AG10803 (cell line): ENCODE data around the gene FAM229A.

Experiments
- DNase-seq: peaks from one replicate; pipeline ENCODE4 v3.0.0; 2010; ENCODE audit warnings: low read depth
- H3K4me3 ChIP-seq: 2 replicates; pipeline ENCODE4 v1.5.1; 2011; ENCODE audit warnings: mild to moderate bottlenecking, low read length, control low read depth
- TF ChIP-seq, protein P1 (sequence below): conservative IDR thresholded peaks from 2 replicates; pipeline ENCODE4 v1.5.1; 2011; ENCODE audit warnings: mild to moderate bottlenecking, low read length, control low read depth, inconsistent platforms

Gene FAM229A, protein sequence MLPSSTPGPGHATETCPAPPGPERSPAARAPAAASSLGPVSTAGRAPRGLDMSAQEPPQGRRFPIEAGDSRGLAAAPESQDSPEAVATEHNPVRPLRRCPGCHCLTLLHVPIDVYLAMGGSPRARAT

DNA sequence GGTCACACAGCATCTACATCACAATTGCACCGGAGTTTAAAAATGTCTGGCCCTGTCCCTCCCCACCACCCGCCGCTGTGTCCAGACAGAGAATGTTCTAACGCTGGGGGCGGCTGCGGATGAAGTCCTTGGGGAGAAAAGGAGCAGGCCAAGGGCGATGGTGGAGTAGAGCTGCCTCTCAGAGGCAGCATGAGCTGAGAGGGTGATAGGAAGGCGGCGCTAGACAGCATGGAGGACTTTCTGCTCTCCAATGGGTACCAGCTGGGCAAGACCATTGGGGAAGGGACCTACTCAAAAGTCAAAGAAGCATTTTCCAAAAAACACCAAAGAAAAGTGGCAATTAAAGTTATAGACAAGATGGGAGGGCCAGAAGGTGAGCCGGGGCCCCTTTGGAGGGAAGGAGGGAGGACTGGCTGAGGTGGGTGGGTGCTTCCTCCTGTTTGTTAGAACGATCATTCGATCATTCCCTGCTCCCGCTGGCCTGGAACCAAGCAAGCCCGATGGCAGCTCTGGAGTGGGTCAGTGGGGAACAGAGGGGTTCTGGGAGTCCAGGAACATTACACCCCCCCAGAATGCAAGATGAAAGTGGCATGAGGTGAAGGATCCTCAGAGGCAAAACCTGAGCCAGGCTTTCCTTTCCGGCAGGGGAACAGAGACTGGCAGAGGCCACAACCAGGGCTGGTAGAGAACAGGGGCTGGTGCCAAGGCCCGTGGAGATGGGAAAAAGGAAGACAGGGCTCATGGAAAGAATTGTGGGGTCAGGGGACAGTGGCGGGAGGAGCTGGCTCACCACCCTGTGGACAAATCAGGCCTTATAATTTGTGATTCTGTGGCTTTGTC is at the start of gene FAM229A, which contains the start of gene TSSK3:
Gene FAM229A, minus strand, starts transcription at position 12 of the 840 bp plus-strand sequence. CDS start 394 bp downstream, outside the sequence.
Gene TSSK3, plus strand, starts transcription at position 66 of the 840 bp plus-strand sequence. Its CDS starts 163 bp downstream, at position 229.
- TF ChIP-seq, protein P1, sequence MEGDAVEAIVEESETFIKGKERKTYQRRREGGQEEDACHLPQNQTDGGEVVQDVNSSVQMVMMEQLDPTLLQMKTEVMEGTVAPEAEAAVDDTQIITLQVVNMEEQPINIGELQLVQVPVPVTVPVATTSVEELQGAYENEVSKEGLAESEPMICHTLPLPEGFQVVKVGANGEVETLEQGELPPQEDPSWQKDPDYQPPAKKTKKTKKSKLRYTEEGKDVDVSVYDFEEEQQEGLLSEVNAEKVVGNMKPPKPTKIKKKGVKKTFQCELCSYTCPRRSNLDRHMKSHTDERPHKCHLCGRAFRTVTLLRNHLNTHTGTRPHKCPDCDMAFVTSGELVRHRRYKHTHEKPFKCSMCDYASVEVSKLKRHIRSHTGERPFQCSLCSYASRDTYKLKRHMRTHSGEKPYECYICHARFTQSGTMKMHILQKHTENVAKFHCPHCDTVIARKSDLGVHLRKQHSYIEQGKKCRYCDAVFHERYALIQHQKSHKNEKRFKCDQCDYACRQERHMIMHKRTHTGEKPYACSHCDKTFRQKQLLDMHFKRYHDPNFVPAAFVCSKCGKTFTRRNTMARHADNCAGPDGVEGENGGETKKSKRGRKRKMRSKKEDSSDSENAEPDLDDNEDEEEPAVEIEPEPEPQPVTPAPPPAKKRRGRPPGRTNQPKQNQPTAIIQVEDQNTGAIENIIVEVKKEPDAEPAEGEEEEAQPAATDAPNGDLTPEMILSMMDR = no peak
- H3K4me3 ChIP-seq = peak within 1 kb of the TSS; percentile 35
- DNase-seq = no peak

DNA sequence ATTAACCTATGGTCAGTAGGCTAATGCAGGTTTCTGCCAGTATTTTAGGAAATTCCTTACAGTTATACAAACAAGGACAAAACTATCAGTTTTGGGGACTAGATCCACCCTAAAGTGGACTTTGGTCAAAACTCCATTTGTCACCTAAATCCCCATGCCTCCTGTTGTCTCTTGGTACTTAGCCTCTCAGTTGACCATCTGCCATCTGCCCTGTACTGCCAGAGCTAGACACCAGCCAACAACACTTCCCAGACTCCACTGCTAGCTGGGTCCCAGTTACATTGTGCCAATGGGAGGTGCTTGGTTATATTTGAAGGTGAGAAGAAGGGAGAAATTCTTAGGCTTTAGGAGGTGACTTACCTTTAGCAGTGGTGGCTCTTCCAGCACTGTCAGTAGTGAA is 49.0 kb upstream of the FAM229A start:
- TF ChIP-seq, protein P1 = no peak
- DNase-seq = no peak
- H3K4me3 ChIP-seq = no peak overlapping the region

DNA sequence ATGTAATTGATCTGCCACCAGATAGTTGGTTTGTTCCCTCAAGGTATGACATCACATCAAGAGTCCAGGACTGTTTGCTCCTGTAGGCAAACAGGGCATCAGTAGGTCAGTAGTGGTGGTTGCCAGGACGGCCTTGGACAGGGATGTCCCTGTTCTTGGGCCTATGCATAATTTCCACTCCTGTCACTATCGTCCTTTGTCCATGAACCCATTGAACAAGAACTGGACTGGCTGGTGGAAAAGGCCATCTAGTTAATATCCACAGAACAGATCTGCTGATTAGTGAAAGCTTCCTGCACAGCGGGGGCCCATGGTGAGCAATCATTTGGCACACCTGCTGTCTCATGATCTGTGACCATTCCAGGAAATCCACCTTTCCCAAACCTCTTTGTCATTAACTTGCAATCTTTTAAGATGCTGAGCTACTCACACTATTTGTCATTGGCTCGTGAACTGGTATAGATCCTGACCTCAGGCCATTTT is 44.4 kb upstream of the FAM229A start:
- no peak overlapping the region for H3K4me3 ChIP-seq
- DNase-seq = no peak
- TF ChIP-seq, protein P1 = no peak

DNA sequence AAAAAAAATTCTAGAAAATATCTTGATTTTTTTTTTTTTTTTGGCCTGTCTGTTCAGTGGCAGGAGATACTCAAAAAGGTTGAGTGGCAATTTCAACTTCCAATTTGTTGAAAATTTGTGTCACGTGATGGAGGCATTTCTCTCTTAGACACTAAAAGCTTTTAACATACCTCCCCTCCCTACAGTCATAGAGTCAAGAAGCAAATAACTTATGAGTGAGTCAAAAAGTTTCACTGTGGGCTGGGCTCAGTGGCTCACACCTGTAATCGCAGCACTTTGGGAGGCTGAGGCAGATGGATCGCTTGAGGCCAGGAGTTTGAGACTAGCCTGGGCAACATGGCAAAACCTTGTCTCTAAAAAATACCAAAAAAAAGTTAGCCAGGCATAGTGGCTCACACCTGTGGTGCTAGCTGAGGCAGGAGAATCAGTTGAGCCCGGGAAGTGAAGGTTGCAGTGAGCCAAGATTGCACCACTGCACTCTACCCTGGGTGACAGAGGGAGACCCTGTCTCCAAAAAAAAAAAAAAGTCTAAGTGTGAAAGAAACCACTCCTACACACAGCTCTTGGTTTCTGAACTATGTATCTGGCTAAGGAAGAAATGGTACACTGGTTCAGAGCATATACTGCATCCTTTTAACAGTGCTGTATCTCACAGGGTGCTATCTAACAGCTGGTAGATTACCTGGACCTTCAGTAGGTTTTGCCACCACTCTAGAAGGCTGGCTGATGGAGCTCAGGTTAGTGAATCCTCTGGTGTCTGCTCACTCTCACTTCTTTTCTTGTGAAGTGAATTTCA is 43.6 kb upstream of the FAM229A start:
- H3K4me3 ChIP-seq = no peak overlapping the region
- no peak for DNase-seq
- TF ChIP-seq, protein P1 = no peak

DNA sequence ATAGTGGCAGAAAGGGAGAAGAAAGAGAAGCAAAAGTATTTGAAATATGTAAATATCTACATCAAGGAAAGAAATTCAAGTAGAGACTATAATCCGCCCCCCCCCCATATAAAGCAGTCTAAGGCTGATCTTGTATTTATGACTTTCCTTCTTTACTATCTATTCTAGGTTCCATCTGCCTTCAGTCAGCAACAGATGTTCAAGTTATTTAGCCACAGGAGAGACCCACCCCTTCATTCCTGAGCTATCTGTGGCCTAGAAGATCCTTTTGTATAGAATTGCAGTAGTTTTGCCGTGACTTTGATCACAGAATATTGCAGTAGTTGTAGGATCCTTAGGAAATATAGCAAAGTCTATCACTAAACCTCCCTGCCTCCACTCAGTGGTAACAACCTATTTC is 42.7 kb upstream of the FAM229A start:
- no peak overlapping the region for H3K4me3 ChIP-seq
- peak; percentile 81 for DNase-seq
- TF ChIP-seq, protein P1 = no peak

DNA sequence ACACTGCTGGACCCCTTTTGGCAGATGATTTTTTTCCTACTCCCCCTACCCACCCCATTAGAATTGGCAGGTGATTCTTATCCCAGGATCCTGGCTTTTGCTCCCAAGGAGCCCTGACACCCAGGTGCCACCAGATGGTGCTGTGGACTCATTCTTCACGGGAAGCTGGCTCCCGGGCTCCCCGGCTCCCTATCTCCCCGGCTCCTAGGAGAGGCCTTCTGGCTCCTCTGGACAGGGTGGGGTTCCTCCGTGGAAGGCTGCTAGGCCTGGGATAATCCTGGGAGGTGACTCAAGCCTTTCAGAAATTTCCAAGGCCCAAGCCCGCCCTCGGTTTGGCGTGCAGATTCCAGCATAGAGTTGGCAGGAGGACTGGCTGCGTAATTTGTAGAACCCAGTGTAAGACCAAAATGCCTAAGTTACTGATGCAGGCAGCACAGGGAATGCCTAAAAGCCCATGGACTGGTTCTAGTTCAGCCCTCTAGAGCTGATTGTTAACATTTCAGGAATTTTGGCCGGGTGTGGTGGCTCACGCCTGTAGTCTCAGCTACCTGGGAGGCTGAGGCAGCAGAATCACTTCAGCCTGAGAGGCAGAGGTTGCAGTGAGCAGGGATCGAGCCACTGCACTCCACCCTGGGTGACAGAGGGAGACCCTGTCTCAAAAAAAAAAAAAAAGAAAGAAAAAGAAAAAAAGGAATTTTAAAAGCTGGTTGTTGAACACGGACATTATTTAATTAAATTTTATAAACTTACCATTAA is 38.8 kb upstream of the FAM229A start:
- TF ChIP-seq, protein P1 = peak; percentile 93
- no peak overlapping the region for H3K4me3 ChIP-seq
- DNase-seq = peak; percentile 98
